ENCODE measurements around the gene CACNG1. TPM values are rescaled to one million over a fixed set of nuclear protein-coding genes. Genes with fewer than 3 reads are reported as not detected.

The CACNG1 gene
- total RNA-seq, 1 experiment from 2014 or later, result not detected

GRCh38 chr17:67069603-67070136, 25.3 kb downstream of the CACNG1 start:
- H3K9me3 ChIP-seq (ENCODE audit: low read depth, low read length, poor library complexity, severe bottlenecking), result no peaks in the 10 kb centered on the region
- peaks cover 26% of the 10 kb centered on the region for H3K4me1 ChIP-seq (ENCODE audit: insufficient read depth, low read length, poor library complexity, severe bottlenecking)
- ChIA-PET POLR2A (ENCODE audit: low non-redundant PET) (no interaction called here), CTCF (no interaction called here)
- no peak overlapping the region for H3K4me3 ChIP-seq (ENCODE audit: low read depth, low read length, poor library complexity, severe bottlenecking)
- BruUV-seq (replicated peaks), result no TSS peak
- no peaks in the 10 kb centered on the region for H3K36me3 ChIP-seq (ENCODE audit: insufficient read depth, low read length, poor library complexity, severe bottlenecking)
- intact Hi-C loops (cut with micrococcal nuclease; ENCODE audit: unreplicated experiment), result no loop called here
- no peaks in the 10 kb centered on the region for H3K27me3 ChIP-seq (replicated peaks; ENCODE audit: insufficient read depth, low read depth, low read length, poor library complexity)
- no peak overlapping the region for H3K27ac ChIP-seq (ENCODE audit: low read depth, low read length, poor library complexity, severe bottlenecking)
- no peak for TF ChIP-seq CTCF (conservative IDR thresholded peaks at IDR 0.05; ENCODE audit: low read depth, low read length)
- no peak for TF ChIP-seq EZH2 (IDR thresholded peaks at IDR 0.05; ENCODE audit: borderline replicate concordance, low read depth, low read length, poor library complexity, severe bottlenecking)
- no peak for DNase-seq (ENCODE audit: low spot score)

GRCh38 chr17:67071595-67071994, 27.2 kb downstream of the CACNG1 start:
- H3K9me3 ChIP-seq (ENCODE audit: low read depth, low read length, poor library complexity, severe bottlenecking), result no peaks in the 10 kb centered on the region
- H3K4me3 ChIP-seq (ENCODE audit: low read depth, low read length, poor library complexity, severe bottlenecking), result no peak overlapping the region
- no peak overlapping the region for H3K27ac ChIP-seq (ENCODE audit: low read depth, low read length, poor library complexity, severe bottlenecking)
- TF ChIP-seq EZH2 (IDR thresholded peaks at IDR 0.05; ENCODE audit: borderline replicate concordance, low read depth, low read length, poor library complexity, severe bottlenecking) (no peak), CTCF (conservative IDR thresholded peaks at IDR 0.05; ENCODE audit: low read depth, low read length) (no peak)
- ChIA-PET CTCF (no interaction called here), POLR2A (ENCODE audit: low non-redundant PET) (no interaction called here)
- peaks cover 26% of the 10 kb centered on the region for H3K4me1 ChIP-seq (ENCODE audit: insufficient read depth, low read length, poor library complexity, severe bottlenecking)
- BruUV-seq (replicated peaks), result no TSS peak
- no peaks in the 10 kb centered on the region for H3K27me3 ChIP-seq (replicated peaks; ENCODE audit: insufficient read depth, low read depth, low read length, poor library complexity)
- DNase-seq (ENCODE audit: low spot score), result no peak
- intact Hi-C loops (cut with micrococcal nuclease; ENCODE audit: unreplicated experiment), result no loop called here
- H3K36me3 ChIP-seq (ENCODE audit: insufficient read depth, low read length, poor library complexity, severe bottlenecking), result no peaks in the 10 kb centered on the region

GRCh38 chr17:67072885-67073284, 28.5 kb downstream of the CACNG1 start:
- no peak overlapping the region for H3K27ac ChIP-seq (ENCODE audit: low read depth, low read length, poor library complexity, severe bottlenecking)
- BruUV-seq (replicated peaks), result no TSS peak
- CTCF ChIA-PET, result no interaction called here
- H3K4me3 ChIP-seq (ENCODE audit: low read depth, low read length, poor library complexity, severe bottlenecking), result no peak overlapping the region
- H3K36me3 ChIP-seq (ENCODE audit: insufficient read depth, low read length, poor library complexity, severe bottlenecking), result peaks cover 2% of the 10 kb centered on the region
- H3K4me1 ChIP-seq (ENCODE audit: insufficient read depth, low read length, poor library complexity, severe bottlenecking), result peaks cover 19% of the 10 kb centered on the region
- no peak for TF ChIP-seq CTCF (conservative IDR thresholded peaks at IDR 0.05; ENCODE audit: low read depth, low read length)
- TF ChIP-seq EZH2 (IDR thresholded peaks at IDR 0.05; ENCODE audit: borderline replicate concordance, low read depth, low read length, poor library complexity, severe bottlenecking), result no peak
- no peaks in the 10 kb centered on the region for H3K9me3 ChIP-seq (ENCODE audit: low read depth, low read length, poor library complexity, severe bottlenecking)
- POLR2A ChIA-PET (ENCODE audit: low non-redundant PET), result no interaction called here
- intact Hi-C loops (cut with micrococcal nuclease; ENCODE audit: unreplicated experiment), result no loop called here
- no peak for DNase-seq (ENCODE audit: low spot score)
- no peaks in the 10 kb centered on the region for H3K27me3 ChIP-seq (replicated peaks; ENCODE audit: insufficient read depth, low read depth, low read length, poor library complexity)
